SK-N-MC (cell line): Measurements from ENCODE around the gene FCGBP.
"Not testable (repeated sequence)": the region's sequence is repeated elsewhere in the genome, so short reads cannot be mapped to it uniquely, and the experiment has no call there.

Experiments
- DNase-seq: peaks from one replicate; pipeline ENCODE4 v3.0.0-alpha.2; 2011; ENCODE audit warnings: low read depth, low spot score
- H3K27ac ChIP-seq: fragments of 200-600 bp; sonication (generic); 2 replicates; pipeline ENCODE4 v1.5.1; 2016; ENCODE audit warnings: mixed run types
- H3K36me3 ChIP-seq: fragments of 200-600 bp; sonication (generic); 2 replicates; pipeline ENCODE4 v1.6.1; 2017; ENCODE audit warnings: antibody characterized with exemption, low read length, mixed read lengths; ENCODE audit not compliant: insufficient read depth
- H3K4me3 ChIP-seq: fragments of 200-600 bp; sonication (generic); 2 replicates; pipeline ENCODE4 v1.5.1; 2016
- H3K9ac ChIP-seq: fragments of 200-600 bp; sonication (generic); 2 replicates; pipeline ENCODE4 v1.8.0; 2017; ENCODE audit warnings: mixed run types, mixed read lengths; ENCODE audit not compliant: insufficient read length
- H3K9me3 ChIP-seq: fragments of 200-600 bp; sonication (generic); 2 replicates; pipeline ENCODE4 v1.6.1; 2017; ENCODE audit warnings: low read depth, mild to moderate bottlenecking, antibody characterized with exemption, low read length, moderate library complexity, mixed read lengths
- EZH2 ChIP-seq: fragments of 200-600 bp; sonication (generic); IDR thresholded peaks from one replicate; pipeline ENCODE4 v1.6.1; 2017; ENCODE audit warnings: antibody characterized with exemption
- FOXP2 ChIP-seq: optimal IDR thresholded peaks from 2 replicates; pipeline ENCODE3; 2011; ENCODE audit warnings: mild to moderate bottlenecking, moderate library complexity; ENCODE audit not compliant: insufficient read depth; ENCODE audit errors: extremely low read length, control extremely low read depth
- POLR2AphosphoS5 ChIP-seq: IDR thresholded peaks from 2 replicates; pipeline ENCODE4 v1.6.1; 2012; ENCODE audit warnings: mild to moderate bottlenecking, low read depth, low read length, borderline replicate concordance

FCGBP gene

DNA sequence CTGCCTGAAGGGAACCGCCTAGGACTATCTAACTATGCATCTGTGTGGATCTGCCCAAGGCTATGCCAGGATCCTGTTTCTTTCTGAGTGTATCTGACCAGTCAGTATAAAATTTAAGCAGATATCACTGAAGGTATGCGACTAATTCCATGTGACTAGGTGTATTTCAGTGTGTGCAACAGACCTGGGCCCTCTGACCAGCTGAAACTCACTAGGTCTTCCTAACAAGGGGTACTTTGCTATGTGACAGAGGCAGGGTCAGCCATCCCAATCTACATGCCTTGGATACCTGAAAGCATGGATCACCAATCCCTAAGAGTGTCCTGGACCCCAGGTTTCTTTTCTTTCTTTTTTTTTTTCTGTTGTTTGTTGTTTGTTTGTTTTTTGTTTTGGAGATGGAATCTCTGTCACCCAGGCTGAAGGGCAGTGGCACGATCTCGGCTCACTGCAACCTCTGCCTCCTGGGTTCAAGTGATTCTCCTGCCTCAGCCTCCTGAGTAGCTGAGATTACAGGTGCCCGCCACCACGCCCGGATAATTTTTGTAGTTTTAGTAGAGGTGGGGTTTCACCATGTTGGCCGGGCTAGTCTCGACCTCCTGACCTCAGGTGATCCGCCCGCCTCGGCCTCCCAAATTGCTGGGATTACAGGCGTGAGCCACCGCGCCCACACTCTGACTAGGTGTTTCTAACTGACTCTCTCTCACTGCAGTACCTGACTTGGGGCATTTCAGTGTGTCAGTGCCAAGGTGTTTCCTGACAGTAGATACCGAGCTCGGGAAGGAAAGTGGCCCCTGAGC, 43.5 kb downstream of the FCGBP start:
- Histone ChIP-seq H3K9me3 (no peaks in the 10 kb centered on the region), H3K36me3 (no peaks in the 10 kb centered on the region), H3K9ac (no peak overlapping the region), H3K4me3 (no peak overlapping the region), H3K27ac (no peak overlapping the region)
- no peak for DNase-seq
- TF ChIP-seq POLR2AphosphoS5, result no peak
- no peak for TF ChIP-seq FOXP2
- no peak for TF ChIP-seq EZH2

- not testable (repeated sequence) for H3K27ac ChIP-seq, H3K4me3 ChIP-seq, H3K9me3 ChIP-seq, DNase-seq, H3K9ac ChIP-seq, H3K36me3 ChIP-seq
Observed at GRCh38 chr19:39889872-39890754, 44.3 kb downstream of the FCGBP start.

DNA sequence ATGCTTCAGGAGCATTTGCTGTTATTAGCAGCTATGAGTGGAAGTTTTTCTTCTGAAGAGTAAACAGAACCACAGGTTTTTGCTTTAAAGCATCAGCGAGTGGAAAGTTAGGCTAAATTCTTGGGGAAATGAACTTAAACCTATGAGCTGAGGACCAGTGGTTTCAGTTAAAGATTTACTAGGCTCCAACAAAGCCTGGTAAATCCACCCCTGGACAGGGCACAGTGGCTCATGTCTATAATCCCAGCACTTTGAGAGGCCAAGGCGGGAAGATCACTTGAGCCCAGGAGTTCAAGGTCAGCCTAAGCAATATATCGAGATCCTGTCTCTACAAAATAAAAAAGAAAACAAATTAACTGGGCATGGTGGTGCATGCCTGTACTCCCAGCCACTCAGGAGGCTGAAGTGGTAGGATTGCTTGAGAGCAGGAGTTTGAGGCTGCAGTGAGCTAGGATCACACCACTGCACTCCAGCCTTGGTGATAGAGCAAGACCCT, 46.9 kb downstream of the FCGBP start:
- H3K27ac ChIP-seq, H3K4me3 ChIP-seq, H3K36me3 ChIP-seq, DNase-seq, H3K9ac ChIP-seq, H3K9me3 ChIP-seq: not testable (repeated sequence)

DNA sequence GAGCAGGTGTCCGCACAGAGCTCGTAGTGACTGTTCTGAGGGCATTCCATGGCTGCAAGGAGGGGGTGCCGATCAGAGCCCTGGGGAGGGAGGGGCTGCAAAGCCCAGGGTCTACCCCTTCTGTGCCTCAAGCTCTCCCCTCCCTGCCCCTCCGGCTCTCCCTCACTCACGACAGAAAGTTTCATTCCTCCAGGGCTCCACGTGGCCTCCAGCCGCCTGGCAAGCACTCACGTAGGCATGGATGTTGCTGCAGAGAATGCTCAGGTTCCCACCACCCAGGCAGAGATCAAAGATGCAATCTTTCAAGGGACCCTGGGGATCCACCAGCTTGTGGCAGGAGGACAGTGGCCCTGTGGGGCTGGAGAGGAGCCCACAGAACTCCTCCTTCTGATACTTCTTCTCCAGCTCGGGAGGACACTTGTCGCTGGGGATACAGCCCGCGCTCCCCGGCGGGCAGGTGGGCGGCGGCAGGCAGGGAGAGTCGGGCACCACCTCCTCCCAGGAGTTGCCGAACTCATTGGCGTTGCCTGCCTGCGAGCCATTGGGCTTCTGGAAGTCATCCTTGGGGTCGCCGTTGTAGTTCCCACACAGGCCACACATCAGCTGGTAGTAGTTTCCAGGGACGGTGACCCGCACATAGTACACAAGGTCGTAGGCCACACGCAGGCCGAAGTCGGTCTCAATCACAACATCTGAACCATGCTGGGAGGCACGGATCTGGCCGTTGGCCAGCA, 48.4 kb downstream of the FCGBP start:
- H3K4me3 ChIP-seq, H3K9me3 ChIP-seq, H3K9ac ChIP-seq, DNase-seq, H3K36me3 ChIP-seq, H3K27ac ChIP-seq: not testable (repeated sequence)

GRCh38 chr19:39884721-39885120, 49.7 kb downstream of the FCGBP start:
- not testable (repeated sequence) for H3K4me3 ChIP-seq, H3K27ac ChIP-seq, H3K9me3 ChIP-seq, H3K9ac ChIP-seq, H3K36me3 ChIP-seq, DNase-seq
